ENCODE results near the gene TBL2.
"Not testable (repeated sequence)": the region's sequence is repeated elsewhere in the genome, so short reads cannot be mapped to it uniquely, and the experiment has no call there.

Gene TBL2

DNA sequence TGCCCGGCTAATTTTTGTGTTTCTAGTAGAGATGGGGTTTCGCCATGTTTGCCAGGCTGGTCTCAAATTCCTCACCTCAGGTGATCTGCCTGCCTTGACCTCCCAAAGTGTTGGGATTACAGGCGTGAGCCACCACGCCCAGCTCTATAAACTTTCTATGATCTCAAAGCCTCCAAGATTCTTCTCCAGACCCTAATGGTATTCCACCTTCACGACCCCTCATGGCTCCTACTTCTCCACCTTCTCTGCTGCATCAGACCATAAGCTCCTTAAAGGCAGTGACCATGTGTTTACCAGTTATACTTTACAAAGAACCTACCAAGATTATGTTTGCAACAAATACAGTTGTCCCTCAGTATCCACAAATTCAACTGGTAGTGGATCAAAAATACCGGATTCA is 46.2 kb downstream of the TBL2 start:
- no peak for DNase-seq
- no peaks in the 10 kb centered on the region for H3K9me3 Mint-ChIP-seq
- TF ChIP-seq, protein P1, sequence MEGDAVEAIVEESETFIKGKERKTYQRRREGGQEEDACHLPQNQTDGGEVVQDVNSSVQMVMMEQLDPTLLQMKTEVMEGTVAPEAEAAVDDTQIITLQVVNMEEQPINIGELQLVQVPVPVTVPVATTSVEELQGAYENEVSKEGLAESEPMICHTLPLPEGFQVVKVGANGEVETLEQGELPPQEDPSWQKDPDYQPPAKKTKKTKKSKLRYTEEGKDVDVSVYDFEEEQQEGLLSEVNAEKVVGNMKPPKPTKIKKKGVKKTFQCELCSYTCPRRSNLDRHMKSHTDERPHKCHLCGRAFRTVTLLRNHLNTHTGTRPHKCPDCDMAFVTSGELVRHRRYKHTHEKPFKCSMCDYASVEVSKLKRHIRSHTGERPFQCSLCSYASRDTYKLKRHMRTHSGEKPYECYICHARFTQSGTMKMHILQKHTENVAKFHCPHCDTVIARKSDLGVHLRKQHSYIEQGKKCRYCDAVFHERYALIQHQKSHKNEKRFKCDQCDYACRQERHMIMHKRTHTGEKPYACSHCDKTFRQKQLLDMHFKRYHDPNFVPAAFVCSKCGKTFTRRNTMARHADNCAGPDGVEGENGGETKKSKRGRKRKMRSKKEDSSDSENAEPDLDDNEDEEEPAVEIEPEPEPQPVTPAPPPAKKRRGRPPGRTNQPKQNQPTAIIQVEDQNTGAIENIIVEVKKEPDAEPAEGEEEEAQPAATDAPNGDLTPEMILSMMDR (IDR thresholded peaks at IDR 0.05), result no peak
- H3K4me3 Mint-ChIP-seq, result no peak overlapping the region
- peaks cover 9% of the 10 kb centered on the region for H3K4me1 Mint-ChIP-seq
- H3K36me3 Mint-ChIP-seq (ENCODE audit: low read depth), result peaks cover 25% of the 10 kb centered on the region
- H3K27ac Mint-ChIP-seq, result no peak overlapping the region
- H3K27me3 Mint-ChIP-seq (ENCODE audit: low read depth, poor library complexity), result peaks cover 3% of the 10 kb centered on the region

DNA sequence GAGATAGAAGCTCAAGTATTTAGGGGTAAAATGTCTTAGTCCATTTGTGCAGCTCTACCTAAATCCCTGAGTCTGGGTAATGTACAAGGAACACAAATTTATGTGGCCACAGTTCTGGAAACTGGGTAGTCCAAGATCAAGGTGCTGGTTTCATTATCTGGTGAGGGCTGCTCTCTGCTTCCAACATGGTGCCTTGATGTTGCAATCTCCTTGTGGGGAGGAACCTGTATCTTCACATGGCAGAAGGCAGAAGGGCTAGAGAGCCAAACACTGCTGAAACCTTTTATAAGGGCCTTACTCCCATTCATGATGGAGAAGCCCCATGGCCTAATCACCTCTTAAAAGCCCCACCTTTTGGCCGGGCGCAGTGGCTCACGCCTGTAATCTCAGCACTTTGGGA is 47.6 kb downstream of the TBL2 start:
- Mint-ChIP-seq H3K9me3 (no peaks in the 10 kb centered on the region), H3K4me1 (peaks cover 16% of the 10 kb centered on the region), H3K36me3 (ENCODE audit: low read depth) (peaks cover 11% of the 10 kb centered on the region), H3K27ac (no peak overlapping the region), H3K4me3 (no peak overlapping the region), H3K27me3 (ENCODE audit: low read depth, poor library complexity) (no peaks in the 10 kb centered on the region)
- DNase-seq, result no peak
- TF ChIP-seq, protein P1 (IDR thresholded peaks at IDR 0.05), result no peak

- H3K4me1 Mint-ChIP-seq, result peaks cover 39% of the 10 kb centered on the region
- peak overlapping the region; percentile 81 for H3K27ac Mint-ChIP-seq
- H3K27me3 Mint-ChIP-seq (ENCODE audit: low read depth, poor library complexity), result no peaks in the 10 kb centered on the region
- H3K4me3 Mint-ChIP-seq, result no peak overlapping the region
- no peak for DNase-seq
- no peaks in the 10 kb centered on the region for H3K9me3 Mint-ChIP-seq
- H3K36me3 Mint-ChIP-seq (ENCODE audit: low read depth), result peaks cover 2% of the 10 kb centered on the region
- TF ChIP-seq, protein P1 (IDR thresholded peaks at IDR 0.05), result no peak
Measured at GRCh38 chr7:73526896-73527821, 51.2 kb downstream of the TBL2 start.

- H3K9me3 Mint-ChIP-seq, DNase-seq: not testable (repeated sequence)
Measured at GRCh38 chr7:73526158-73526494, 52.3 kb downstream of the TBL2 start.

DNA sequence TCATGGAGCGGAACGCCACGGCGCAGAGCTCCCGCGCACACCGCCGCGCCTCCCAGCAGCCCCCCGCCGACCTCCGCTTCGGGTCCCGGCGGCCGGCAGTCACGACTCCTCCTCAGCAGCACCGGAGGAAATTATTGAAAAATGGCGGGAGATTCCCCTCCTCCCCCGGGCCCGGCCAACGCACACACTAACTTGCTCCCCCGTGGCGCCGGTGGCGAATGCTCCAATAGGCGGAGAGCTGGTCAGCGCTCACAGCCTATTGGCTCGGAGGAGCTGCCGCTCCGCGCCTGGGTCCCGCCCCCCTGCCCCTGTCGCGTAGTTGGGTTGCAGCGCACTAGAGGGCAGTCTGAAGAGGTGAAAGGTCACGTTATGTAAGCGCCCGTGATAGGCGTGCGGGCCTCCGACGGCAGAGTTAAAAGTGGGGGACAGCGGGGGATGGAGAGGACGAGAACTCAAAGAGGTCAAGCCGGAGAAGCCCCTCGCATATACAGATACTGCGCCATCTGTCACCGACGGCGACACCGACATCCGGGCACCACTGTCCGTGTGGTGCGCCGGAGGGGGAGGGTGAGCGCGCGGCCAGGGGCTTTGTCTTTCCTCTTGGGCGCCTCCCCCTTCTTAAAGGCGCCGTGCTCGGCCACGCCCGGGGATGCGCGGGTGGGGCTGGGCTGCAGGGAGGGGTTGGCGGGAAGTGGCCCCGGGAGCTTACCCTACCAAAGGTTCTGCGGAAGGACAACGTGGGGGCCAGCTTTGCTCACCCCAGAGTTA is 56.1 kb downstream of the TBL2 start, which contains the start of gene BAZ1B:
BAZ1B (minus strand) TSS at position 189 of the 768 bp plus-strand sequence. CDS start 360 bp downstream, outside the sequence.
- Mint-ChIP-seq H3K4me3 (peak within 1 kb of the TSS; percentile 94), H3K9me3 (peaks cover 4% of the 10 kb centered on the region), H3K4me1 (peaks cover 62% of the 10 kb centered on the region), H3K27me3 (ENCODE audit: low read depth, poor library complexity) (no peaks in the 10 kb centered on the region), H3K27ac (peak within 1 kb of the TSS; percentile 100), H3K36me3 (ENCODE audit: low read depth) (peaks cover 32% of the 10 kb centered on the region)
- TF ChIP-seq, protein P1 (IDR thresholded peaks at IDR 0.05), result no peak
- peak; percentile 96 for DNase-seq

More at GRCh38 chr7:73526158-73526494, 52.3 kb downstream of the TBL2 start:
- not testable (repeated sequence) for H3K36me3 Mint-ChIP-seq (ENCODE audit: low read depth); H3K27ac Mint-ChIP-seq; H3K27me3 Mint-ChIP-seq (ENCODE audit: low read depth, poor library complexity); H3K4me3 Mint-ChIP-seq
- H3K4me1 Mint-ChIP-seq, result peaks cover 41% of the 10 kb centered on the region

DNA sequence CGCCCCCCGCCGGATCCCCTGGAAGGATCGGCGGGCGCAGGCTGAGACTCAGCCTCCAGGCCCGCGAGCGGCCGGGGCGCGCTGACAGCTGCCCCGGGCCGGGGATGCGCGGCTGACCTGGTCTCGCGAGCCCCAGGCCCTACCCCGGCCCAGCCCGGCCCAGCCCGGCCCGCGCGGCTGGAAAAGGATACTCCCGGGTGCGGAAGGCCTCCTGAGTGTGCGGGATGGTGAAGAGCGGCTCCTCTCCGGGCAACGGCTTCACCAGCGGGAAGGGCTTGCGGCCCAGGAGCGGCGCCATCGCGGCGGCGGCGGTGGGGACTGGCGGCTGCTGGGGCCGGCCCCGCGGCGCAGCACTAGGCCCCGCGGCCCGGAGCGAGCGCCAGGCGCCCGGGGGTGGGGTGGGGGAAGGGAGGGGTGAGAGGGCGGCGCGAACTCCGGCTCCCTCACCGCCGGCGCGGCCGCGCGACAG is 56.7 kb downstream of the TBL2 start:
- DNase-seq, result peak; percentile 64
- no peaks in the 10 kb centered on the region for H3K27me3 Mint-ChIP-seq (ENCODE audit: low read depth, poor library complexity)
- peaks cover 55% of the 10 kb centered on the region for H3K4me1 Mint-ChIP-seq
- H3K9me3 Mint-ChIP-seq, result peaks cover 4% of the 10 kb centered on the region
- peaks cover 38% of the 10 kb centered on the region for H3K36me3 Mint-ChIP-seq (ENCODE audit: low read depth)
- H3K27ac Mint-ChIP-seq, result no peak overlapping the region
- H3K4me3 Mint-ChIP-seq, result peak overlapping the region; percentile 72
- TF ChIP-seq, protein P1 (IDR thresholded peaks at IDR 0.05), result no peak

Data from nephron progenitor cell (in vitro differentiated cells).